ENCODE data around the gene PATJ. TPM values are rescaled to one million over a fixed set of nuclear protein-coding genes. Genes with fewer than 3 reads are reported as not detected.
"Not testable (repeated sequence)": the region's sequence is repeated elsewhere in the genome, so short reads cannot be mapped to it uniquely, and the experiment has no call there.

Gene PATJ
- total and polyA plus RNA-seq, 2 experiments from 2014 or later = 20.0 to 44.8 TPM

- no peaks in the 10 kb centered on the region for H3K79me2 ChIP-seq
- H3K9me3 ChIP-seq (ENCODE audit: low read depth) = no peaks in the 10 kb centered on the region
- no peak overlapping the region for H3K4me3 ChIP-seq
- H2AFZ ChIP-seq = no peak overlapping the region
- WGBS (ENCODE audit: low lambda C conversion rate, missing lambda C conversion rate) = 91% methylated on average over 3 of the region's 3 CpGs
- H3K36me3 ChIP-seq (replicated peaks; ENCODE audit: insufficient read depth, low read depth) = no peaks in the 10 kb centered on the region
- no peaks in the 10 kb centered on the region for H3K27me3 ChIP-seq
- H4K20me1 ChIP-seq (ENCODE audit: insufficient read depth, poor library complexity, severe bottlenecking) = no peaks in the 10 kb centered on the region
- no peak overlapping the region for H3K27ac ChIP-seq
- H3K4me2 ChIP-seq = no peak overlapping the region
- H3K4me1 ChIP-seq (ENCODE audit: insufficient read depth) = no peaks in the 10 kb centered on the region
- no peak for DNase-seq (ENCODE audit: low spot score)
- TF ChIP-seq EZH2 (IDR thresholded peaks at IDR 0.05; ENCODE audit: borderline replicate concordance) = no peak
- TF ChIP-seq CTCF (IDR thresholded peaks at IDR 0.05; ENCODE audit: poor library complexity) = no peak
- TF ChIP-seq EZH2phosphoT487 (IDR thresholded peaks at IDR 0.05; ENCODE audit: low read depth, severe bottlenecking, unreplicated experiment) = no peak
- no peaks in the 10 kb centered on the region for H3K9me2 ChIP-seq (replicated peaks; ENCODE audit: insufficient read depth)
Measured at GRCh38 chr1:61961009-61961408, 218.7 kb downstream of the PATJ start.

GRCh38 chr1:61962631-61963030, 220.4 kb downstream of the PATJ start:
- Histone ChIP-seq H3K79me2 (no peaks in the 10 kb centered on the region), H3K9me2 (replicated peaks; ENCODE audit: insufficient read depth) (no peaks in the 10 kb centered on the region)
- WGBS (ENCODE audit: low lambda C conversion rate, missing lambda C conversion rate) = 90% methylated on average over 3 of the region's 3 CpGs

GRCh38 chr1:61966450-61967225, 224.4 kb downstream of the PATJ start:
- not testable (repeated sequence) for H4K20me1 ChIP-seq (ENCODE audit: insufficient read depth, poor library complexity, severe bottlenecking); H3K27me3 ChIP-seq; H3K9me3 ChIP-seq (ENCODE audit: low read depth); H3K36me3 ChIP-seq (replicated peaks; ENCODE audit: insufficient read depth, low read depth); H3K4me3 ChIP-seq; H3K9me2 ChIP-seq (replicated peaks; ENCODE audit: insufficient read depth); H3K79me2 ChIP-seq; DNase-seq (ENCODE audit: low spot score); H3K4me2 ChIP-seq; H2AFZ ChIP-seq; H3K4me1 ChIP-seq (ENCODE audit: insufficient read depth)
- WGBS (ENCODE audit: low lambda C conversion rate, missing lambda C conversion rate) = 70% methylated on average over 9 of the region's 9 CpGs
- peak overlapping the region; percentile 12 for H3K27ac ChIP-seq

More at GRCh38 chr1:61962631-61963030, 220.4 kb downstream of the PATJ start:
- TF ChIP-seq CTCF (IDR thresholded peaks at IDR 0.05; ENCODE audit: poor library complexity) = no peak
- TF ChIP-seq EZH2phosphoT487 (IDR thresholded peaks at IDR 0.05; ENCODE audit: low read depth, severe bottlenecking, unreplicated experiment) = no peak
- no peak for TF ChIP-seq EZH2 (IDR thresholded peaks at IDR 0.05; ENCODE audit: borderline replicate concordance)
- DNase-seq (ENCODE audit: low spot score) = no peak
- no peaks in the 10 kb centered on the region for H3K9me3 ChIP-seq (ENCODE audit: low read depth)
- H2AFZ ChIP-seq = no peak overlapping the region
- H3K4me3 ChIP-seq = no peak overlapping the region
- no peaks in the 10 kb centered on the region for H4K20me1 ChIP-seq (ENCODE audit: insufficient read depth, poor library complexity, severe bottlenecking)
- no peak overlapping the region for H3K27ac ChIP-seq
- H3K27me3 ChIP-seq = no peaks in the 10 kb centered on the region
- H3K4me1 ChIP-seq (ENCODE audit: insufficient read depth) = peaks cover 2% of the 10 kb centered on the region
- no peaks in the 10 kb centered on the region for H3K36me3 ChIP-seq (replicated peaks; ENCODE audit: insufficient read depth, low read depth)
- no peak overlapping the region for H3K4me2 ChIP-seq

GRCh38 chr1:61967750-61968149, 225.5 kb downstream of the PATJ start:
- peaks cover 2% of the 10 kb centered on the region for H3K4me1 ChIP-seq (ENCODE audit: insufficient read depth)
- no peak overlapping the region for H2AFZ ChIP-seq
- H4K20me1 ChIP-seq (ENCODE audit: insufficient read depth, poor library complexity, severe bottlenecking) = no peaks in the 10 kb centered on the region
- no peaks in the 10 kb centered on the region for H3K79me2 ChIP-seq
- no peak for TF ChIP-seq EZH2phosphoT487 (IDR thresholded peaks at IDR 0.05; ENCODE audit: low read depth, severe bottlenecking, unreplicated experiment)
- no peak for TF ChIP-seq CTCF (IDR thresholded peaks at IDR 0.05; ENCODE audit: poor library complexity)
- TF ChIP-seq EZH2 (IDR thresholded peaks at IDR 0.05; ENCODE audit: borderline replicate concordance) = no peak
- DNase-seq (ENCODE audit: low spot score) = no peak
- H3K9me2 ChIP-seq (replicated peaks; ENCODE audit: insufficient read depth) = no peaks in the 10 kb centered on the region
- H3K4me2 ChIP-seq = no peak overlapping the region
- H3K36me3 ChIP-seq (replicated peaks; ENCODE audit: insufficient read depth, low read depth) = no peaks in the 10 kb centered on the region
- H3K27ac ChIP-seq = peak overlapping the region; percentile 12
- no peaks in the 10 kb centered on the region for H3K27me3 ChIP-seq
- no peaks in the 10 kb centered on the region for H3K9me3 ChIP-seq (ENCODE audit: low read depth)
- 30% methylated on average over 3 of the region's 3 CpGs for WGBS (ENCODE audit: low lambda C conversion rate, missing lambda C conversion rate)
- no peak overlapping the region for H3K4me3 ChIP-seq

Measured in hepatocyte (in vitro differentiated cells).